ENCODE results near the gene IL18BP.

The IL18BP gene

GRCh38 chr11:71996946-71997345, 1.8 kb upstream of the IL18BP start:
- no peak for DNase-seq (ENCODE audit: low spot score)

- DNase-seq (ENCODE audit: low spot score): no peak
Observed at GRCh38 chr11:71997594-71997993, 1.1 kb upstream of the IL18BP start.

- no peak for DNase-seq (ENCODE audit: low spot score)
Observed at GRCh38 chr11:71998061-71998460, 648 bp upstream of the IL18BP start.

GRCh38 chr11:71999362-71999761, 653 bp downstream of the IL18BP start:
- DNase-seq (ENCODE audit: low spot score): no peak

GRCh38 chr11:71999798-72000197, 1.1 kb downstream of the IL18BP start:
- no peak for DNase-seq (ENCODE audit: low spot score)

GRCh38 chr11:72000202-72000867, 1.6 kb downstream of the IL18BP start:
- DNase-seq (ENCODE audit: low spot score): no peak

GRCh38 chr11:72001285-72001684, 2.6 kb downstream of the IL18BP start:
- DNase-seq (ENCODE audit: low spot score): no peak

GRCh38 chr11:72001834-72002591, 3.3 kb downstream of the IL18BP start:
- DNase-seq (ENCODE audit: low spot score): no peak

GRCh38 chr11:72002841-72003775, 4.4 kb downstream of the IL18BP start:
- no peak for DNase-seq (ENCODE audit: low spot score)

- no peak for DNase-seq (ENCODE audit: low spot score)
Observed at GRCh38 chr11:72003776-72004171, 5.1 kb downstream of the IL18BP start.

GRCh38 chr11:72004515-72005346, 6.0 kb downstream of the IL18BP start:
- DNase-seq (ENCODE audit: low spot score): no peak

- DNase-seq (ENCODE audit: low spot score): no peak
Observed at GRCh38 chr11:72005347-72006260, 6.9 kb downstream of the IL18BP start.

GRCh38 chr11:72006309-72007088, 7.8 kb downstream of the IL18BP start:
- no peak for DNase-seq (ENCODE audit: low spot score)

- no peak for DNase-seq (ENCODE audit: low spot score)
Observed at GRCh38 chr11:72007089-72007476, 8.4 kb downstream of the IL18BP start.

GRCh38 chr11:72007587-72007986, 8.9 kb downstream of the IL18BP start:
- DNase-seq (ENCODE audit: low spot score): no peak

GRCh38 chr11:72008728-72009127, 10.0 kb downstream of the IL18BP start:
- no peak for DNase-seq (ENCODE audit: low spot score)

- no peak for DNase-seq (ENCODE audit: low spot score)
Observed at GRCh38 chr11:72009156-72009555, 10.4 kb downstream of the IL18BP start.

GRCh38 chr11:72010529-72011233, 12.0 kb downstream of the IL18BP start:
- no peak for DNase-seq (ENCODE audit: low spot score)

- DNase-seq (ENCODE audit: low spot score): no peak
Observed at GRCh38 chr11:72012091-72012630, 13.5 kb downstream of the IL18BP start.
